ENCODE results near the gene SRC.
A peak's percentile ranks its signal among the peaks of the same experiment; 100 is the strongest.

Gene SRC

GRCh38 chr20:37395921-37396415, 50.0 kb downstream of the SRC start:
- TF ChIP-seq POLR2A (IDR thresholded peaks at IDR 0.05; ENCODE audit: low read length): no peak
- TF ChIP-seq GATA1 (IDR thresholded peaks at IDR 0.05; ENCODE audit: low read depth, low read length): no peak
- peak; percentile 29 to 36 for DNase-seq

GRCh38 chr20:37396416-37397075, 50.6 kb downstream of the SRC start:
- TF ChIP-seq GATA1 (IDR thresholded peaks at IDR 0.05; ENCODE audit: low read depth, low read length) (no peak), POLR2A (IDR thresholded peaks at IDR 0.05; ENCODE audit: low read length) (no peak)
- DNase-seq: no peak

- peak in 1 of 2 experiments; percentile 37 for DNase-seq
- TF ChIP-seq GATA1 (IDR thresholded peaks at IDR 0.05; ENCODE audit: low read depth, low read length): no peak
- no peak for TF ChIP-seq POLR2A (IDR thresholded peaks at IDR 0.05; ENCODE audit: low read length)
These were observed 51.4 kb downstream of the SRC start for GRCh38 chr20:37397076-37397953.

GRCh38 chr20:37397954-37398749, 52.2 kb downstream of the SRC start:
- no peak for DNase-seq
- no peak for TF ChIP-seq POLR2A (IDR thresholded peaks at IDR 0.05; ENCODE audit: low read length)
- no peak for TF ChIP-seq GATA1 (IDR thresholded peaks at IDR 0.05; ENCODE audit: low read depth, low read length)

- DNase-seq: no peak
- TF ChIP-seq GATA1 (IDR thresholded peaks at IDR 0.05; ENCODE audit: low read depth, low read length) (no peak), POLR2A (IDR thresholded peaks at IDR 0.05; ENCODE audit: low read length) (no peak)
These were observed 53.0 kb downstream of the SRC start for GRCh38 chr20:37398750-37399621.

GRCh38 chr20:37401282-37401929, 55.5 kb downstream of the SRC start:
- TF ChIP-seq POLR2A (IDR thresholded peaks at IDR 0.05; ENCODE audit: low read length): no peak
- TF ChIP-seq GATA1 (IDR thresholded peaks at IDR 0.05; ENCODE audit: low read depth, low read length): no peak
- DNase-seq: no peak

GRCh38 chr20:37401930-37402675, 56.2 kb downstream of the SRC start:
- no peak for DNase-seq
- TF ChIP-seq POLR2A (IDR thresholded peaks at IDR 0.05; ENCODE audit: low read length): no peak
- no peak for TF ChIP-seq GATA1 (IDR thresholded peaks at IDR 0.05; ENCODE audit: low read depth, low read length)

GRCh38 chr20:37403107-37404033, 57.4 kb downstream of the SRC start:
- no peak for TF ChIP-seq POLR2A (IDR thresholded peaks at IDR 0.05; ENCODE audit: low read length)
- no peak for TF ChIP-seq GATA1 (IDR thresholded peaks at IDR 0.05; ENCODE audit: low read depth, low read length)
- no peak for DNase-seq

- DNase-seq: no peak
- TF ChIP-seq GATA1 (IDR thresholded peaks at IDR 0.05; ENCODE audit: low read depth, low read length): no peak
- TF ChIP-seq POLR2A (IDR thresholded peaks at IDR 0.05; ENCODE audit: low read length): no peak
These were observed 58.5 kb downstream of the SRC start for GRCh38 chr20:37404461-37404890.

GRCh38 chr20:37405351-37405897, 59.5 kb downstream of the SRC start:
- no peak for DNase-seq
- TF ChIP-seq GATA1 (IDR thresholded peaks at IDR 0.05; ENCODE audit: low read depth, low read length) (no peak), POLR2A (IDR thresholded peaks at IDR 0.05; ENCODE audit: low read length) (no peak)

All from erythroblast (primary cell).